Anterior cingulate cortex (tissue), 58 donors: ENCODE results near the gene PGGHG.
"Not testable (repeated sequence)": the region's sequence is repeated elsewhere in the genome, so short reads cannot be mapped to it uniquely, and the experiment has no call there.

ENCODE experiments used
- DNase-seq, 58 donors: peaks; one replicate each; lab custom pipeline; 2025; lab: John Stamatoyannopoulos, UW

Gene PGGHG

GRCh38 chr11:326592-326841 lies 37.6 kb downstream of the PGGHG start:
- no peak for DNase-seq

GRCh38 chr11:326842-327580 lies 38.1 kb downstream of the PGGHG start:
- peak in 14 of 58 donors; percentile 25 to 53 (median 40) for DNase-seq

GRCh38 chr11:327581-327923 lies 38.6 kb downstream of the PGGHG start:
- no peak for DNase-seq

GRCh38 chr11:328012-328411 lies 39.1 kb downstream of the PGGHG start:
- DNase-seq: no peak

- not testable (repeated sequence) for DNase-seq
Observed at GRCh38 chr11:328516-329100, 39.7 kb downstream of the PGGHG start.

GRCh38 chr11:329886-330253 lies 40.9 kb downstream of the PGGHG start:
- no peak for DNase-seq

GRCh38 chr11:330307-330693 lies 41.4 kb downstream of the PGGHG start:
- no peak for DNase-seq

GRCh38 chr11:330694-331357 lies 41.9 kb downstream of the PGGHG start:
- DNase-seq: no peak

- DNase-seq: no peak
Observed at GRCh38 chr11:331358-332060, 42.6 kb downstream of the PGGHG start.

GRCh38 chr11:332651-333480 lies 43.9 kb downstream of the PGGHG start:
- DNase-seq: no peak

- not testable (repeated sequence) for DNase-seq
Observed at GRCh38 chr11:333616-334263, 44.8 kb downstream of the PGGHG start.

- DNase-seq: no peak
Observed at GRCh38 chr11:334264-334994, 45.5 kb downstream of the PGGHG start.

GRCh38 chr11:335779-336658 lies 47.1 kb downstream of the PGGHG start:
- peak in 16 of 58 donors; percentile 21 to 76 (median 41) for DNase-seq

- DNase-seq: no peak
Observed at GRCh38 chr11:336659-337198, 47.8 kb downstream of the PGGHG start.

- DNase-seq: no peak
Observed at GRCh38 chr11:337711-338110, 48.8 kb downstream of the PGGHG start.

GRCh38 chr11:339963-340362 lies 51.0 kb downstream of the PGGHG start:
- DNase-seq: no peak

GRCh38 chr11:340539-341512 lies 51.9 kb downstream of the PGGHG start:
- no peak for DNase-seq
